ENCODE data around the gene TOX2. TPM values are rescaled to one million over a fixed set of nuclear protein-coding genes. Genes with fewer than 3 reads are reported as not detected.

The TOX2 gene
- total RNA-seq, 1 donor = 1.1 TPM

GRCh38 chr20:43916073-43916880 is 1.6 kb downstream of the TOX2 start:
- H3K36me3 ChIP-seq (ENCODE audit: insufficient read depth, low read length) = no peaks in the 10 kb centered on the region
- H3K9me3 ChIP-seq (ENCODE audit: low read depth, low read length) = peaks cover 9% of the 10 kb centered on the region
- peak overlapping the region; percentile 80 for H3K4me2 ChIP-seq (ENCODE audit: insufficient read depth, low read length)
- peaks cover 7% of the 10 kb centered on the region for H3K4me1 ChIP-seq (ENCODE audit: insufficient read depth, low read length)
- H3K27ac ChIP-seq (ENCODE audit: low read depth, low read length) = no peak overlapping the region
- TF ChIP-seq CTCF (IDR thresholded peaks at IDR 0.05; ENCODE audit: extremely low read depth, low read depth, low read length) = no peak
- H2AFZ ChIP-seq (ENCODE audit: low read length) = peak overlapping the region; percentile 82
- peak overlapping the region; percentile 72 for H3K4me3 ChIP-seq (ENCODE audit: insufficient read depth, low read length)
- DNase-seq (ENCODE audit: insufficient read length, low spot score, missing footprints) = no peak
- H4K20me1 ChIP-seq (ENCODE audit: insufficient read depth, low read length) = peaks cover 5% of the 10 kb centered on the region
- no peaks in the 10 kb centered on the region for H3K79me2 ChIP-seq (ENCODE audit: insufficient read depth, low read length)
- H3K27me3 ChIP-seq (ENCODE audit: insufficient read depth, low read length) = peaks cover 21% of the 10 kb centered on the region

GRCh38 chr20:43916881-43917371 is 2.3 kb downstream of the TOX2 start:
- Histone ChIP-seq H3K79me2 (ENCODE audit: insufficient read depth, low read length) (no peaks in the 10 kb centered on the region), H3K4me1 (ENCODE audit: insufficient read depth, low read length) (peaks cover 6% of the 10 kb centered on the region), H3K27ac (ENCODE audit: low read depth, low read length) (no peak overlapping the region), H2AFZ (ENCODE audit: low read length) (no peak overlapping the region), H3K4me2 (ENCODE audit: insufficient read depth, low read length) (peak overlapping the region; percentile 80), H3K27me3 (ENCODE audit: insufficient read depth, low read length) (peaks cover 21% of the 10 kb centered on the region), H3K9me3 (ENCODE audit: low read depth, low read length) (peaks cover 9% of the 10 kb centered on the region), H4K20me1 (ENCODE audit: insufficient read depth, low read length) (peaks cover 5% of the 10 kb centered on the region), H3K4me3 (ENCODE audit: insufficient read depth, low read length) (no peak overlapping the region), H3K36me3 (ENCODE audit: insufficient read depth, low read length) (no peaks in the 10 kb centered on the region)
- no peak for DNase-seq (ENCODE audit: insufficient read length, low spot score, missing footprints)
- no peak for TF ChIP-seq CTCF (IDR thresholded peaks at IDR 0.05; ENCODE audit: extremely low read depth, low read depth, low read length)

GRCh38 chr20:43917380-43917779 is 2.7 kb downstream of the TOX2 start:
- DNase-seq (ENCODE audit: insufficient read length, low spot score, missing footprints) = no peak
- no peak overlapping the region for H3K27ac ChIP-seq (ENCODE audit: low read depth, low read length)
- no peak for TF ChIP-seq CTCF (IDR thresholded peaks at IDR 0.05; ENCODE audit: extremely low read depth, low read depth, low read length)
- peaks cover 21% of the 10 kb centered on the region for H3K27me3 ChIP-seq (ENCODE audit: insufficient read depth, low read length)
- H3K36me3 ChIP-seq (ENCODE audit: insufficient read depth, low read length) = no peaks in the 10 kb centered on the region
- peaks cover 5% of the 10 kb centered on the region for H4K20me1 ChIP-seq (ENCODE audit: insufficient read depth, low read length)
- H3K4me1 ChIP-seq (ENCODE audit: insufficient read depth, low read length) = peaks cover 6% of the 10 kb centered on the region
- H2AFZ ChIP-seq (ENCODE audit: low read length) = no peak overlapping the region
- H3K4me3 ChIP-seq (ENCODE audit: insufficient read depth, low read length) = no peak overlapping the region
- H3K79me2 ChIP-seq (ENCODE audit: insufficient read depth, low read length) = no peaks in the 10 kb centered on the region
- peaks cover 7% of the 10 kb centered on the region for H3K9me3 ChIP-seq (ENCODE audit: low read depth, low read length)
- H3K4me2 ChIP-seq (ENCODE audit: insufficient read depth, low read length) = no peak overlapping the region

- H3K4me3 ChIP-seq (ENCODE audit: insufficient read depth, low read length) = no peak overlapping the region
Measured at GRCh38 chr20:43919686-43920403, 5.2 kb downstream of the TOX2 start.

More at GRCh38 chr20:43919686-43920403, 5.2 kb downstream of the TOX2 start:
- Histone ChIP-seq H3K36me3 (ENCODE audit: insufficient read depth, low read length) (no peaks in the 10 kb centered on the region), H3K27ac (ENCODE audit: low read depth, low read length) (no peak overlapping the region), H3K4me2 (ENCODE audit: insufficient read depth, low read length) (no peak overlapping the region), H3K4me1 (ENCODE audit: insufficient read depth, low read length) (peaks cover 6% of the 10 kb centered on the region), H3K79me2 (ENCODE audit: insufficient read depth, low read length) (no peaks in the 10 kb centered on the region), H3K9me3 (ENCODE audit: low read depth, low read length) (no peaks in the 10 kb centered on the region), H2AFZ (ENCODE audit: low read length) (no peak overlapping the region), H4K20me1 (ENCODE audit: insufficient read depth, low read length) (peaks cover 5% of the 10 kb centered on the region), H3K27me3 (ENCODE audit: insufficient read depth, low read length) (peaks cover 22% of the 10 kb centered on the region)
- TF ChIP-seq CTCF (IDR thresholded peaks at IDR 0.05; ENCODE audit: extremely low read depth, low read depth, low read length) = no peak
- DNase-seq (ENCODE audit: insufficient read length, low spot score, missing footprints) = no peak
